ENCODE data around the gene GLT8D2. TPM values are rescaled to one million over a fixed set of nuclear protein-coding genes. Genes with fewer than 3 reads are reported as not detected.

GLT8D2 gene
- total RNA-seq, 1 donor from 2014 or later = 19.8 TPM

DNA sequence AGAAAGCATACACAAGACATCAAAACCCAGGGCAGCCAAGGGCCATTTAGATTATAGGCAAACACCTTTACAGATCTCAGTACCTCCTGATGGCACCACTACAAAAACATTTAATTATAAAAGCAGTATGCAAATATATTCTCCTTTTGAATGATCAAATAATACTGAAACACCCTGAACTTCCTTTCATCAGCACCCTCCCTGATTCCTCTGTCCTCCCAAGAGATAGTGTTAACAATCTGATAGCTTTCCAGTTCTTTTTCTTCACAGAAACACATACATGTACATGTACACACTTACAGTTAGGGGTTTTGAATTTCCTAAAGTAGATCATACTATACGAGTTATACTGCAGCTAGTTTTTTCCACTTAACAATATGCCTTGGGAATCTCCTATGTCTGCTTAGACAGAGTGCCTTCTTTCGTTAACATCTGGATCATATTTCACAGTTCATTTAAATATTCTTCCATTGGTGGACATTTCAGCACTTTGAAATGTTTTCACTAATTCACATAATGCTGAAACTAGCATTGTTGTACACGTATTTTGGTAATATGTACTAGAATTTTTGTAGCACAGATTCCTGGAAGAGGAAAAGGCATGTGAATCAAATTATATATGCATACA is 49.1 kb downstream of the GLT8D2 start:
- H3K9me3 Mint-ChIP-seq = no peaks in the 10 kb centered on the region
- no peaks in the 10 kb centered on the region for H3K36me3 Mint-ChIP-seq
- H3K27ac Mint-ChIP-seq = no peak overlapping the region
- H3K27me3 Mint-ChIP-seq = peaks cover 3% of the 10 kb centered on the region
- no peak overlapping the region for H3K4me3 Mint-ChIP-seq
- no peak for TF ChIP-seq CTCF (conservative IDR thresholded peaks at IDR 0.05)
- no peaks in the 10 kb centered on the region for H3K4me1 Mint-ChIP-seq (ENCODE audit: unreplicated experiment)
- no peak for DNase-seq (ENCODE audit: extremely low spot score, unreplicated experiment)

DNA sequence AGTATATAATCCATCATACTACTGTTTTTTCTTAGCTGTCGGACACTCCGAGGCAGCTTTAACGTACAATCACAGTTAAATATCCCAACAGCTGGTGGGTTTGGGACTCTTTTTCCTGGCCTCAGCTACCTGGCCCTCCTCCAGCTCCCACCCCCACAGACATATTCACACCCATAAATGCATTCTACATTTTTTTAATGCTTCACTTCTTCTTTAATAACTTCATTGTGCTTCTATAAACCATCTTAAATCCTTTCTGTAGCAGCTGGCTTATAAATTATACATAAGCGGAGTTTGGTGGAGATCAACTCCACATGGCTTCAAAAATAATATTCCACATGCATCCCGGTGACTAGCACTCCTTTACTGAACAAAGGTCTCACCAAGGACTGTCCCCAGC is 51.0 kb downstream of the GLT8D2 start:
- Mint-ChIP-seq H3K36me3 (no peaks in the 10 kb centered on the region), H3K4me3 (no peak overlapping the region), H3K27me3 (peaks cover 3% of the 10 kb centered on the region), H3K4me1 (ENCODE audit: unreplicated experiment) (no peaks in the 10 kb centered on the region), H3K27ac (no peak overlapping the region), H3K9me3 (no peaks in the 10 kb centered on the region)
- no peak for TF ChIP-seq CTCF (conservative IDR thresholded peaks at IDR 0.05)
- DNase-seq (ENCODE audit: extremely low spot score, unreplicated experiment) = no peak

GRCh38 chr12:103997286-103997900 is 52.6 kb downstream of the GLT8D2 start:
- DNase-seq (ENCODE audit: extremely low spot score, unreplicated experiment) = no peak
- no peak for TF ChIP-seq CTCF (conservative IDR thresholded peaks at IDR 0.05)
- Mint-ChIP-seq H3K9me3 (no peaks in the 10 kb centered on the region), H3K27ac (no peak overlapping the region), H3K27me3 (peaks cover 3% of the 10 kb centered on the region), H3K4me3 (no peak overlapping the region), H3K4me1 (ENCODE audit: unreplicated experiment) (no peaks in the 10 kb centered on the region), H3K36me3 (no peaks in the 10 kb centered on the region)

- TF ChIP-seq CTCF (conservative IDR thresholded peaks at IDR 0.05) = no peak
- H3K27me3 Mint-ChIP-seq = peaks cover 3% of the 10 kb centered on the region
- no peak overlapping the region for H3K27ac Mint-ChIP-seq
- no peak overlapping the region for H3K4me3 Mint-ChIP-seq
- H3K4me1 Mint-ChIP-seq (ENCODE audit: unreplicated experiment) = no peaks in the 10 kb centered on the region
- no peaks in the 10 kb centered on the region for H3K9me3 Mint-ChIP-seq
- no peaks in the 10 kb centered on the region for H3K36me3 Mint-ChIP-seq
- no peak for DNase-seq (ENCODE audit: extremely low spot score, unreplicated experiment)
Observed at GRCh38 chr12:103996595-103996994, 53.4 kb downstream of the GLT8D2 start.

DNA sequence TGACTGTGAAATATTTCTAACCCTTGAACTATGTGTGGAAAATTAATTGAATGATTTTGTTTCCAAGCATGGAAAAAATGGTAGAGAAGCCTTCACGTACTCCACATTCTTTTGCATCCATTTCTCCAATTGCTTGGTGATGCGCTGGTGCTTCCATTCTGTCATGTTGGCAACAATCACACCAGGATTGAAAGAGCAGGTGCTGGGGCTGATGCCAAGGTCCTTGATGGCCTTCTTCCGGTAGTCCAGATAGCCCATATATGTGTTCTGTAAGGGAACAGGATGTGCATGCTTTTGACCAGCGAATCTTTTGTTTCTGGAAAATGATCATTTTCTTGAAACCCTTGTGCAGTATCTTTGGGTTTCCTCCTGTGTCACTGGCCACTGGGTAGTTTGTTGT is 55.8 kb downstream of the GLT8D2 start:
- DNase-seq (ENCODE audit: extremely low spot score, unreplicated experiment) = no peak
- Mint-ChIP-seq H3K4me3 (no peak overlapping the region), H3K4me1 (ENCODE audit: unreplicated experiment) (no peaks in the 10 kb centered on the region), H3K27ac (no peak overlapping the region), H3K36me3 (peaks cover under 1% of the 10 kb centered on the region), H3K27me3 (no peaks in the 10 kb centered on the region), H3K9me3 (no peaks in the 10 kb centered on the region)
- TF ChIP-seq CTCF (conservative IDR thresholded peaks at IDR 0.05) = no peak
